ENCODE results near the gene SNX33. TPM values are rescaled to one million over a fixed set of nuclear protein-coding genes. Genes with fewer than 3 reads are reported as not detected.

SNX33 gene
- total and polyA plus RNA-seq, 3 donors from 2014 or later = 8.3 to 11.5 (median 10.5) TPM

- DNase-seq = no peak
- Histone ChIP-seq H3K4me1 (peaks cover 20% of the 10 kb centered on the region), H3K4me3 (no peak overlapping the region), H3K27me3 (no peaks in the 10 kb centered on the region), H3K27ac (no peak overlapping the region), H3K36me3 (ENCODE audit: low read depth, missing control alignments) (no peaks in the 10 kb centered on the region), H3K9me3 (no peaks in the 10 kb centered on the region)
- 79 to 82% methylated on average over 11 of the region's 11 CpGs for WGBS, 2 donors
- TF ChIP-seq CTCF (IDR thresholded peaks at IDR 0.05) = no peak
- TF ChIP-seq POLR2A (IDR thresholded peaks at IDR 0.05) = no peak
- intact Hi-C loops (cut with DNase I; ENCODE audit: low total_unique reads) = no loop called here
Observed at GRCh38 chr15:75663931-75664421, 16.3 kb downstream of the SNX33 start.

- Histone ChIP-seq H3K4me1 (no peaks in the 10 kb centered on the region), H3K27ac (no peak overlapping the region), H3K36me3 (ENCODE audit: low read depth, missing control alignments) (no peaks in the 10 kb centered on the region), H3K27me3 (no peaks in the 10 kb centered on the region), H3K4me3 (no peak overlapping the region), H3K9me3 (no peaks in the 10 kb centered on the region)
- WGBS, 2 donors = 86 to 93% methylated on average over 8 to 15 of the region's 15 CpGs
- intact Hi-C loops (cut with DNase I; ENCODE audit: low total_unique reads) = no loop called here
- no peak for TF ChIP-seq CTCF (IDR thresholded peaks at IDR 0.05)
- TF ChIP-seq POLR2A (IDR thresholded peaks at IDR 0.05) = no peak
- DNase-seq = no peak
Observed at GRCh38 chr15:75666823-75667501, 19.2 kb downstream of the SNX33 start.

GRCh38 chr15:75669191-75669878 is 21.6 kb downstream of the SNX33 start:
- H3K4me1 ChIP-seq = peaks cover 19% of the 10 kb centered on the region
- no peak overlapping the region for H3K27ac ChIP-seq
- 89 to 94% methylated on average over 6 to 14 of the region's 14 CpGs for WGBS, 2 donors
- no peaks in the 10 kb centered on the region for H3K9me3 ChIP-seq
- no peaks in the 10 kb centered on the region for H3K36me3 ChIP-seq (ENCODE audit: low read depth, missing control alignments)
- no peak for DNase-seq
- H3K27me3 ChIP-seq = no peaks in the 10 kb centered on the region
- no peak overlapping the region for H3K4me3 ChIP-seq
- intact Hi-C loops (cut with DNase I; ENCODE audit: low total_unique reads) = no loop called here
- TF ChIP-seq CTCF (IDR thresholded peaks at IDR 0.05) (no peak), POLR2A (IDR thresholded peaks at IDR 0.05) (no peak)

GRCh38 chr15:75669879-75670212 is 22.1 kb downstream of the SNX33 start:
- no peak overlapping the region for H3K4me3 ChIP-seq
- TF ChIP-seq CTCF (IDR thresholded peaks at IDR 0.05) (no peak), POLR2A (IDR thresholded peaks at IDR 0.05) (no peak)
- DNase-seq = no peak
- H3K27me3 ChIP-seq = no peaks in the 10 kb centered on the region
- H3K9me3 ChIP-seq = no peaks in the 10 kb centered on the region
- WGBS, 2 donors = 63 to 65% methylated on average over 4 to 6 of the region's 6 CpGs
- intact Hi-C loops (cut with DNase I; ENCODE audit: low total_unique reads) = no loop called here
- H3K4me1 ChIP-seq = peaks cover 19% of the 10 kb centered on the region
- no peak overlapping the region for H3K27ac ChIP-seq
- H3K36me3 ChIP-seq (ENCODE audit: low read depth, missing control alignments) = no peaks in the 10 kb centered on the region
